GM18511 (cell line): ENCODE results near the gene PRKAG2.

Experiments
- ATAC-seq: cut with Tn5 transposase; IDR thresholded peaks from one replicate; pipeline ENCODE4 v1.9.1; 2021; ENCODE audit warnings: mild to moderate bottlenecking, moderate library complexity; ENCODE audit not compliant: unreplicated experiment

The PRKAG2 gene

DNA sequence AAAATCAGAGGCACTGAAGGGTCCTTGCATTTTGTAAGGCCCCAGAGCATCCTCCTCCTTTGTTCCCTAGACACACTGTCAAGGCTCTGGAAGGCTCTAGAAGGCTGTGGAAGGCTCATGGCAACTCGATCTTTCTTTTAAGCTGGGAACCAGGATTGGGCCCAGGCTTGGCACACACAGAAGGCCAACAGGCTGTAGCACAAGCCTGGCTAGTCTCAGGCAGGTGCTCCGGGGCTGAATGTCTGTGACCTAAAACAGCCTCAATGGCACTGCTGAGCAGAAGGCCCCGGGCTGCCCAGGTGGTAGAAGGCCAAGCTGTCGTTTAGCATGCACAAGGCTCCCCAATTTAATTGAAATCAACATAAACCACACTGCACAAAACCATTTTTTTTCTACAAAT lies 55.7 kb downstream of the PRKAG2 start:
- ATAC-seq, result no peak

DNA sequence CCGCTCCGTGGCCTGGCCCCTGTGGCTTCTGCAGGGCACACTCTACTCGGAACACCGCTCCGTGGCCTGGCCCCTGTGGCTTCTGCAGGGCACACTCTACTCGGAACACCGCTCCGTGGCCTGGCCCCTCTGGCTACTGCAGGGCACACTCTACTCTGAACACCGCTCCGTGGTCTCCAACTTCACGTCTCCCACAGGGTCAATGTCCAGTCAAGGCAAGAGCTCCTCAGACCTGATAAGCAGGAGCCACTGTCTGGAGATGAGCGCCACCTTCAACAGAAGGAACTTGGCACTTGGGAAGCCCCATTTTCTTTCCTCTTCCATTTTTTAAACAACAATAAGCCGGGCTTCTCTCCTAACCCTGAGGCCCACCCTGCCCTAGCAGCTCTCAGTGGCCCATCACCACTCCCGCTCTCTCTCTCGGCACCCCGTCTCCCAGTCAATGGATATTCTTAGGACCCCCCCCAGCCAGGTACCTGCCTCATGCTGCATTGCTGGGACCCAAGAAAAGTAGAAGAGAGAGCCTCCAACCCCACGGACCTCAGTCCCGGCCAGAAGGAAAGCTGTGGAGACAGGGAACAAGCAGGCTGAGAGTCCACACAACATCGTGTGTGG lies 56.3 kb downstream of the PRKAG2 start:
- no peak for ATAC-seq

DNA sequence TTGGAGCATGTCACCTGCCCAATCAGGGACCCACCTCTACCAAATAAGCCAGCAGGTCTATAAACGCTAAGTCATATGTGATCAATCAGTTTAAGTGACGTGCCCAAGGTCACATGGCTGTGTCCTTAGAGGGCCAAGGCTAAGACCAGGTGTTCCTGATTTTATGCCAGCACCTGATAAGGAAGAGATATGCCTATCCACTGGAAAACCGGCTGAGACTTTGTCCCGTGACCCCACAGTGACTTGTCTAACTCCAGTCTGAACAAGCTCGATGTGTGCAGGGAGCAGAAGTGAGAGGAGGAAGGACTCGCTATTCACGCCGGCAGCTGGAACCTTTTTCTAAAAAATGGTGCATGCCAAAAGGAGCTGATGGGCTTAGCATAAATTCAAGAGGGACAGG lies 57.0 kb downstream of the PRKAG2 start:
- no peak for ATAC-seq

DNA sequence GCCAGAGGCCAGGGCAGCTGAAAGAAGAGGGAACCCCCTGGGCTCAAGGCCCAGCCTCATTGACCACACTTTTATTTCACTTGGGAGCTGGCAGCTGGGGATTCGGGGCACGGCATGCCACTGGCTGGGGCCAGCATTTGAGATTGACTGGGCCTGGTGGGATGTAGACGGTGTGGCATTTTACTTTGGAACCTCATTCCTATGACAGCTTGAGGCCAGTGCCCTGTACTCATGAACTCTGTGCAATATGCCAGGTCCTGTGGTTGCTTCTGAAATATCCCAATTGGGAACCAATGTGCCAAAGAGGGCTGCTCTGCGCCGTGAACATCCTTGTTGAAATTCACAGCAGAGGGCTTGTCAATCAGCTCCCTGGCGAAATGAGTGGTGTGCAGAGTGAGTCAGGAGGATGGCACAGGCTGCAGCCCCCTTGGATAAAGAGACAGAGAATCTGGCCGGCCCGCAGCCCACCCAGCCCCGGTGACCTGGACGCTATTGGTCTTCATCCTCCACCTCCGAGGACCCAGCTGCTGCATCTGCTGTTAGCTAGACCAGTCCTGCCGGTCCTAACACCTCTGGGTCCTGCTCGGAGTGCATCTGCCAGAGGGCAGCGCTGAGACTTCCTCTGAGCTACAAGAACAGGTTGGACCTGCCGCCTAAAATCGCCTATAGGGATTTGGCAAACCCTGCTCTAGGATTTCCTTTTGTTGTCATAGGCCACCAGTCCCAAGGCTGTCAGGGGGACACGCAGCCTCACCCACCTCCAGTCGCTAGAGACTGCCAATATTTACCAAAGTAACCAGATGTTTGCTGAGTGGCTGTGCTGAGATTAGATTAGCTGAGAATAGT lies 58.0 kb downstream of the PRKAG2 start:
- no peak for ATAC-seq

DNA sequence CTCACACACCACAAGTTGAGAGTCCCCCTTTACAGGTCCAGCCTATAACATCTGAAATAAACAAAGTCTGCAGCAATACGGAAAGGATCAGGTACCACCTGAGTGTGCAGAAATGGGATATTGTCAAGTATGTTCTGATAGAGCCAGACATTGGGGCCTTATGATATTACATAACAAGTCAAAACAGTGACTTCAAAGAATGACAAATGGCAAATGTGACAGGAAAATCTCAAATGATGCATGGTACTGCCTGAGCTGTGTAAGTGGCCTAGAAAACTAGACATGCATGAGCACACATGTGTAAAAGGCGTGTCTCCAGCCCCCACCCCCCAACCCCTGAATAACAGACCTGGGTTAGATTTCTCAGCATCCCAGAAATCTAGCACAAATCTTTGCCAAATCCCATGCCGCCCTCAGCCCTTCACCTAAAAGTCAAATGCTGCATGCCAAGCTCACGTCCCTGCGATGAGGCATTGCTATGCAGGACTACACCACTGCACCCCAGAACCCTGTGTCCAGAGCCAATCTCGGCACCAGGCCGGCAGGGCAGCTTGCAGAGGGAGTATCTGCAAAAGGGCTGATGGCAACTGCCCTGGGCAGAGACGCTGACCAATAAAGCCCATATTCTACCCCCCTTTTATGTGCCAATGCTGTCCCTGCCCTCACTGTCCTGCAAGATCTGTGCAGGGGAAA lies 58.8 kb downstream of the PRKAG2 start:
- no peak for ATAC-seq

DNA sequence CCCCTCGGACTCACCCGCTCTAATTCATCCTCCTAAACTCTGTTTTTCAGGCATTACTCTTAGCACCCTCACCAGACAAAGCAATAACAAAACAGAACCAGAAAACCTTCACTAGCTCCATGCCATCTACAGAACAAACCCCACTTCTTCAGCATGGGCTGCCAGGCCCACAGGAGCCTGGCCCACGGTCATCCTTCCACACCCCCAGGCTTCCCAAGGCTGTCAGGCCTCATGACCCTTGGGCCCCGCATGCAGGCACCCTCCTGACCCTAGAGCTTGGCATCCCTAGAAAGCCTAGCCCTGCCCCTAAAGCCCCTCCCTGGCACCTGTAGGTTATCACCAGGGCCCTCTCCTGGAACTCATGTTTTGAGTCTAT lies 59.6 kb downstream of the PRKAG2 start:
- ATAC-seq, result no peak

DNA sequence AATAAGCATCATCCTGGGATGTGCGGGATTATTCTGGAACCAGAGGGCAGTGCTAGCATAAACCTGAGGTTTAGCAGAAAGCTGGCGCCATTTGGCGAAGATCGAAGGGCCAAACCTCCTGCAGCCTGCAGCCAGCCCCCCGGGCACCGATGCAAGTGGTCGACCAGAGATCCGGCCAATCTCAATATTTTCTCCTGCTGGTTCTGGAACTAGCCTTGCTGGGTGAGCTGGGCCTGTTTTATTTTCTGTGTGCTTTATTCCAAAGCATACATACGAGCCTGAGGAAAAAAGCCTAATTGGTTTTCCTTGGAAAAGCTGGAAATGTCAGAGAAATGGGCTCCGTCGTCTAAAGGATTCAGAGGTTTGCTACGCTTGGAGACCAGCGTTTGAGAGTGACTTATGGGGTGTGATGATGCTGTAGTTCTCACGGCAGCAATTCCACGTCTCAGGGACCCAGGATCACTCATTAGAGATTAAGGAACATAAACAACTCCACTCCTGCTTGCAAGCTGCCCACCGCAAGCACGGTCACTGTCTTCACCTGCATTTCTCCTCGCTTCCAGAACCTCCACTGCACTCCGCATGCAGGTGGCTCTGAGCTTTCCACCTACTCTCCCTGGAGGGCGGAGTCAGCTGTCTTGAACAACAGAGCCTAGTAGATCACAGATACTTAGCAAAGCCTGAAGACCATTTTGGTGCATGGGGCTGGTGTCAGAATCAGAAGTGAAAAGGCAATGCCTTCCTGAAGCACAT lies 60.2 kb downstream of the PRKAG2 start:
- ATAC-seq, result no peak

DNA sequence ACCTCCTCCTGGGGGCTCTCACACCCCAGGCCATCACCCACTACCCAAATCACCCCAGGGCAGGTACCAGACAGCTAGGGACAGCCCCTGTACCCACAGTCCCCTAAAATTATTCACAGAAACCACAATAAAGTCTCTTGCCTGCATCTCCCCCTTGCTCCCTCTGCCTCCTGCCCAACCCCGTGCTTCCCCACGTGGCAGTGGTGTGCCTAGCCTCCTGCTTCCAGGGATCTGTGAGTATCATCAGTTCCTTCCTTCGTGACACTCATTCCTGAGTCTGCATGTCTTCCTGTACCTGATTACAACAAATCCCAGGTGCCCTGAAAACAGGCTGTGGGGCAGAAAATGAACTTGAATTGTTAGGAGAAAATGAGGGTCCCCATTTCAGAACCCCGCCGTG lies 61.5 kb downstream of the PRKAG2 start:
- ATAC-seq, result no peak

DNA sequence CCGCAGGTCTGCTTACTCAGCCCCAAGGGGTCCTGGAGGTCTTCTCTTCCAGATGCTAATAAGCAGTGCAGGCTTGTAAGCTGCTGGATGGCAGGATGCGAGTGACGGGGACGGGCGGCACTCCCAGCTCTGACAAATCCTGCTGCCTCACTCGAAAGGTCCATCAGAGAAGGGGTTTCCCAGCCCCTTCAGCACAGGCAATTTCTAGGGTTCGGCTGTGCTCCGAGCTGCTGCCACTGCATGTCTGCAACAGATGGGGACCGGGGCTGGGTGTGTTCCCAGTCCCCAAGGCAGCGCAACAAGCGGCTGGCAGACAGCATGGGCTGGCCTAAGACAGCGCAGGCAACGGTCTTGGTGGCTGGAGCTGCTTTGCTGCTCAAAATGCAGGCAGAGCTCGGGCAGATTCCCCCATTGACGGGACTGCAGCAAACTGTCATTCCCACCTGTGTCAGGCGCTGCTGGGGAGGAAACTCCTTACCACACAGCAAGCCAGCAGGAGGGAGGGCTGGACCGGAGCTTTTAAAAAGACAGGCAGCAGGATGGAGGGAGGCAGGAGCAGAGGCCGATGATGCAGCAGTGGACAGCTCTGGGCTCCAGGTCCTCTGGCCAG lies 62.4 kb downstream of the PRKAG2 start:
- no peak for ATAC-seq

DNA sequence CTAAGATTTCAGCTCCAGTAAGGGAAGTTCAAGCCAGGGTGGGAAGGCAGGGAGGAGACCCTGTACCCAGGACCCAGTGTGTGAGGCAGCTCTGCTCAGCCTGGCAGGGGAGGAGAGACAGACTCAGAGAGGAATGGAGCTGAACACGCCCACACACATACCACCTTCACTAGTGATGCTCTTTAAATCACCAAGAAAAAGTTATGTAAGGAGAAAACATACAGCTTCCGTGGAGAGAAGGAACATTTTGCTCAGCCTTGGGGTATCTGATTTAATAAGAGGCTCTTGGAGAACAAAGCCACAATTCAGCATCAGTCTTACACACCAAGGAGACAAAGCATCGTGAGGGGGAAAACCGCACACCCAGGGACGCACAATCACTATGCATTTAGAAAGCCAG lies 62.9 kb downstream of the PRKAG2 start:
- ATAC-seq, result no peak

DNA sequence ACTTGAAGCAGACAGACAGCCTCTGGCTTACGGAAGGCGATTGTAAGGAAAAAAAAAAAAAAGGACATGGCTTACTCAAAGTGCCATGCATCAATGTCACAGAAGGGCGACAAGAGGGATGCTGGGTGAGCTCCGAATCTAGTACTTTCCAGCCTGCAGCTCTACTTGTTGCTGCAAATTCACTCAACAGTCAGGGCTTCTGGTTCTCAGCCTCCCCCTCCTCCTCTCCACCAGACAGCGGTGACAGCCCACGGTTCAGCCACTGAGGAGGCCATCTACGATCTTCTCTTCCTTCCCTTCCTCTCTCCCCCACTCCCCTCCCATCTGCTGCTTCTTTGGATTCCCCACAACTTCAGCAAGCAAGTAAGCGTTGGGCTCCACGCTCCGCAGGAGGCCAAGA lies 63.5 kb downstream of the PRKAG2 start:
- no peak for ATAC-seq

DNA sequence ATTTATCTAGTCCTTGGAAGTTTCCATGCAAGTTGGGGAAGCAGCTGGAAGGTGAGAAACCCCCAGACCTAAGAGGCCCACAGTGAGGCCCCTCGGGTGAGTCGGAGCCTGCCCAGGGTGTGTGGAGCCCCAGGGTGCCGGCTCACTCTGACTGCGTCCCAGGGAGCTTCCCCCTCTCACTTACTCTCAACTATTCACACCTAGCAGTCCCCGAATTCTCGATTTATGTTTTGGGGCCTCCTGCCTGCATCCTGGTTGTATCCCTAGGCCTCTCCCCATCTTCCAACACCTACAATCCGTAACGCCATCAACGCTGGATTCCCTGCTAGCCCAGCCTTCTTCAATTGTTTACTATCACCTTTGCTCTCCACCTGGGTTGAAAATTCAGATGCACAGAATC lies 63.9 kb downstream of the PRKAG2 start:
- ATAC-seq, result no peak

DNA sequence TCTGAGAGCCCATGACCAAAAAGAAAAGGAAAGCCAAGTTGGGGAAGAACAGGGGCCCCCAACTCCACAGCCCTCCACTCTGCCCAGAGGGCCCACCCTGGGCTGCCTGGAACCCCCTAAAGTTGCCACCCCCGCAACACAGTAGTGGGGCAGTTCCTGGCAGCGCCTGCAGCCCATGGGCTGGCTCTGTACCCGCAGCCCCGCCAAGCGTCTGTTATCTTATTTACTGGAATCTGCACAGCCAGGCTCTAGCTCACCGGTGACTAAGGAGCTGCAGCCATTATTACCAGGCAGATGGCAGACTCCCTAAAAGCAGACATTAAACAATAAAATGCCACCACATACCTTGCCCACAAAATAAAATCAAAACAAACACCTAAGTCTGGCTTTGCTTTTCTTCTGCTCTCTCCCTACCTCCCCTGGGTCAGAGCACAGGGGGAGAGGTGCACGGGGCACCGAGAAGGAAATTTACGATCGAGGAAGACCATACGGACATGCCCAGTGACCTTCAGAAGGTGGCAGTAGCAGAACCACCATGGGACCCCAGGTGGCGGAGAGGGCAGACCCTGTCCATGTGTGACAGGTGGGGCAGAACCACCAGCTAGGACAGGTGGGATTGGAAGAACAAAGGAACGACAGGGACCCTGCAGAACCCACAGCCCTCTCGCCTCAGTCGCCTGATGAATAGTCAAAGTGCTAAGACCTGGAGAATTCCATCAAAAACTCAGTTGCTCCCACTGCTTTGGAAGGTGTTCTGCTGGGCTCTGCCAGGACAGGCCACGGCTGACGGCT lies 66.3 kb downstream of the PRKAG2 start:
- ATAC-seq, result no peak

DNA sequence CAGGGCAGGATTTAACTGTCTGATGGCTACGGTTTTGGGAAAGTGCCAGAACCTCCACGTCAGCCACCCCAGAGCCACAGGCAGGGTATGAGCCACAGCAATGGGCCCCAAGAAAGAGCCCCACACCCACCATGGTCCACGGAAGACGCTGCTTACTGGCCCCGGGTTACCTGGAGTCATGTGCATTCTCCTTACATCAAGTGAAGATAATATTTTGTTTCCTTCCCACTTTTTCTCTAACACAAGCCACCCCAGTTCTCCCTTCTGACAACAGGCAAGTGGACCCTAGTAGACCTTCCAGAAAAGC lies 67.1 kb downstream of the PRKAG2 start:
- no peak for ATAC-seq

DNA sequence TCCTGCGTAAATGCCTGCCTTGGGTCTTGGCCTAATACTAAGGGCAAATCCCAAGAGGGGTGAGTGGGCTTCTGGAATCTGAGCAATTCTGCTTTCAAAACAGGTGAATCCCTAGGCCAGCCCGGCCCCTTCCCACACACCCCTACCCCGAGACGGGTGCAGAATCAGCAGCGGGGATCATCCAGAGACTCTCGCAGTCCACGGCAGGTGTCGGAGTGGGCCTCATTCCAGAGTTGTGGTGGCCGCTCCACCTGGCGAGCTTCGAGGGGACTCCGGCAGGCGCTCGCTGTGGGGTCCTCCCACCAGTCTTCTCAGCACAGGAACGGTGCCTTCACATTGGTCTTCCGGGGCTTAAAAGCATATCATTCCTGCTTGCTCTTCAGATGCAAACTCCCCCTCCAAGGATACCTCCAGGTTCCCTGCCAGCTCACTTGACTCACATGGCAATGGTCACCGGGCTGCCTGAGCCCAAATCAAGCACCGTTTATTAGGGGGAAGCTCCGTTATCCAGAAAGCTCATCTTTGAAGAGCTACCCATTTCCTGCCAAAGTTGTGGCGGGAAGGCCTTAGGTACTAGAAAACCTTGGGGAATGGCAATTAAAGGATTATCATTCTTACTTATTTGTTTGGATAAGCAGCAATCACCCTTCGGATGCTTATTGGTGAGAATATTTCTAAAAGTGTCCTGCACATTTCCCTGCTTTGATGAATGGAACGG lies 67.6 kb downstream of the PRKAG2 start:
- no peak for ATAC-seq

DNA sequence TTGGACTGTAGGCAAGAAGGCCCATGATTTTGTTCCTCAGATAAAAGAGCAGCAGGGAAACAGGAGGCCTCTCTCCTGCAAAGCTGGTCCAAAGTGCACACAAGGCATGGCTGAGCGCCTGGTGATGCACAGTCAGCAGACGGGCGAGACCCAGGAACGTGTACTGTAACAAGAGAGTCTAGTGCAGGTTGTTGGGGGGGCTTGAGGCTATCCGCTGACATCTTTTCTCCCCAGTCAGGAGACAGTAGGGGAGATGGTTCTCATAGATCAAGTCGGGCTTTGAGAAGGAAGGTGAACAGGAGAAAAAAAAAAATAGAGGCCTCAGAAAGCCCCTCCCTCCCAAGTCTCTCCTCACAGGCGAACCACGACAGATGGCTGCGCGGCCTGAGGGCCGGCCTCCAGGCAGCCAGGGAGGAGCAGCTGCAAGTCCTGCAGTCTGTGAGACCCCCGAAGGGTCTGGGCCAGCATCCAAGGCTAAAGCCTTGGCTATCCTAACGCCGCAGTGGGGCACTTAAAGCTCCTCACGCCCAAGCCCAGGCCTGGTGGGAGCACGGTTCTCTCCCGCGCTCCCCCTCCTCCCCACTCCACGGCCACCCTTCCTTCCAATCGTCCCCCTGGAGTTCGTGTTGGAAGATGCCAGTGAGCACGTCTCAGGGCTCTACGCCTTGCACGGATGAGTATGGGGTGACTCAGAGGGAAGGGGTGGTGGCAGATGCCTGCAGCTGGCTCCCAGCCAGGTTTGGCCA lies 68.3 kb downstream of the PRKAG2 start:
- ATAC-seq, result no peak

DNA sequence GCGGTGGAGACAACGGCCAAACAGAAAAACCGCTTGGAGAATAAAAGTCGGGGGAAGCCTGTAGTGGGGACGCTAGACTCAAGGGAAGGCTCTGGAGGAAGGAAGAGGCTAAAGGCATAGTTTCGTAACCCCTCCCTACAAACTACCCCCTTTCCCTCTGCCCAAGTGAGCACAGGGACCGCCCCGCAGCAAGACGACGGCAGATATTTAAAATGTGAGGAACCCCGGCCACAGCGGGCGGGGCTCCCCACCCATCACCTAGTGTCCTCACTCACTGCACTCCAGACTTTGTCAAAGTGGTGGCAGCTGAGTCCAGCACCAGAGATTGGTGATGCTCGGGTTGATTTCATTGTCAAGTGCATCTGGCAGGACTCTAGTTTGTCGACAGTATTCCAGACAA lies 69.1 kb downstream of the PRKAG2 start:
- no peak for ATAC-seq

DNA sequence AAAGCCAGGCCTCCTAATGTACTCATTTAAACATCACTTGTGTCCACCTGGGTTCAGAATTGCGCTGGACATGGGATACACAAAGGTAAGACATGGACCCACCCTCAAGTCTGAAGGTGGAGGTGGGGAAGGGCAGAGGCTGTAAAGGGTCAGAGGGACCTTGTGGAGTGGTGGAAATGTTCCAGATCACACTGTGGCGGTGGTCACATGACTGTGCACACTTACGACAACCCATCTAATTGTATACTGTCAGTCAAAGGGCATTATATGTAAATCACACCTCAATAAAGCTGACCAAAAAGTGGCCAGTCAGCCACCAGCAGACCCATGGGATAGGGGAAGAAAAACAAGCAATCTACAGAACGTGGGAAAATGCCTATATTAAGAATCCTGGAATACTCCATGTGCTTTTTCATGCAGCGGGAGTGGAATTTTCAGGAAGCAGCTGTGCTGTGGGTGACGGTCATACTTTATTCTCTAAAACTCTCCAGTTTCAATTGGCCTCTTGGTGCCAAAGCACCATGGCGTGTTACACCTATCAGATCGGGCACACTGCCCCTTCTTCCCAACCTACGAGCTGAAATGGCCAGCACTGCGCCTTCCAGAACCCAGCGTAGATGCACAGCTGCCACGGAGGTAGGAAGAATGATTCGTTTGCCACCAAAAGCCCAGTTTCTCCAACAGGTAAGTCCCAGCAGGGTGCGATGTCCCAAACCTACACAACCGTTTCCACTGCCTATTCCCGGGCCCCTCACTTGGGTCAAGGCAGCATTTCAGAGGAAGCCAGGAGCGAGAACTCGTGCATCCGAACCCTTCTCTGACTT lies 69.8 kb downstream of the PRKAG2 start:
- ATAC-seq, result no peak
